Uterus (tissue), 2 donors: ENCODE measurements around the gene TLE2.

Source experiments
- POLR2A ChIP-seq, 2 donors: fragments of 450-650 bp; IDR thresholded peaks; one replicate each; pipeline ENCODE4 v1.6.1; 2016; ENCODE audit warnings: antibody characterized with exemption in 2 of 2, mild to moderate bottlenecking in 1 of 2, moderate library complexity in 1 of 2
- TF ChIP-seq, protein P1 (sequence below), 4 experiments: fragments of 200-600 bp in 2 of 4; fragments of 450-650 bp in 2 of 4; sonication (generic) in 2 of 4; IDR thresholded peaks; one replicate each; pipeline ENCODE4 v1.5.1; 2016 to 2019; ENCODE audit warnings: antibody characterized with exemption in 4 of 4, mild to moderate bottlenecking in 2 of 4, moderate library complexity in 1 of 4

DNA sequence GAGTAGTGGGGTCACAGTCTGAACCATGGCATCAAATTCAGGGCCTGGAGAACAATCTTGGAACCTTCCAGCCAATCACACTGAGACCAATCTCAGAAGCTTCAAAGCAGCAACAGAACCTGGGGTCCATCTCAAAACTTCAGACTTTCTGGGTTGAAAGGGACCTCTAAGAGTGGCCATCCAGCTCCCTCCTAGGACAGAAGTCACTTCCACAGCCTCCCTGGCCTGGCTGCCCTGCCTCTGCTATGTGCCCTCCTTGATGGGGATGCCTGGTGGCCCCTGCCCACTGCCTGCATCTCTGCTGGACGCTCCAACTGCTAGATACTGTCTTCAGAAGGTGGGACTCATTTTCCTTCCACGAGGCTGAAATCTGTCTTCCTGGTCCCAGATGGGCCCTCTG lies 1.8 kb downstream of the TLE2 start:
- TF ChIP-seq, protein P1, sequence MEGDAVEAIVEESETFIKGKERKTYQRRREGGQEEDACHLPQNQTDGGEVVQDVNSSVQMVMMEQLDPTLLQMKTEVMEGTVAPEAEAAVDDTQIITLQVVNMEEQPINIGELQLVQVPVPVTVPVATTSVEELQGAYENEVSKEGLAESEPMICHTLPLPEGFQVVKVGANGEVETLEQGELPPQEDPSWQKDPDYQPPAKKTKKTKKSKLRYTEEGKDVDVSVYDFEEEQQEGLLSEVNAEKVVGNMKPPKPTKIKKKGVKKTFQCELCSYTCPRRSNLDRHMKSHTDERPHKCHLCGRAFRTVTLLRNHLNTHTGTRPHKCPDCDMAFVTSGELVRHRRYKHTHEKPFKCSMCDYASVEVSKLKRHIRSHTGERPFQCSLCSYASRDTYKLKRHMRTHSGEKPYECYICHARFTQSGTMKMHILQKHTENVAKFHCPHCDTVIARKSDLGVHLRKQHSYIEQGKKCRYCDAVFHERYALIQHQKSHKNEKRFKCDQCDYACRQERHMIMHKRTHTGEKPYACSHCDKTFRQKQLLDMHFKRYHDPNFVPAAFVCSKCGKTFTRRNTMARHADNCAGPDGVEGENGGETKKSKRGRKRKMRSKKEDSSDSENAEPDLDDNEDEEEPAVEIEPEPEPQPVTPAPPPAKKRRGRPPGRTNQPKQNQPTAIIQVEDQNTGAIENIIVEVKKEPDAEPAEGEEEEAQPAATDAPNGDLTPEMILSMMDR (IDR thresholded peaks at IDR 0.05): no peak
- no peak for TF ChIP-seq POLR2A (IDR thresholded peaks at IDR 0.05)
